Measurements from ENCODE around the gene PPM1L. TPM values are rescaled to one million over a fixed set of nuclear protein-coding genes. Genes with fewer than 3 reads are reported as not detected.

Gene PPM1L
- total RNA-seq, 4 donors from 2014 or later = 31.5 to 40.2 (median 34.0) TPM

- no peak for DNase-seq (ENCODE audit: low spot score in 2 of 2)
- TF ChIP-seq EP300 (IDR thresholded peaks at IDR 0.05) (no peak), POLR2A (IDR thresholded peaks at IDR 0.05) (no peak), POLR2AphosphoS5 (IDR thresholded peaks at IDR 0.05) (no peak)
- TF ChIP-seq, protein P1, sequence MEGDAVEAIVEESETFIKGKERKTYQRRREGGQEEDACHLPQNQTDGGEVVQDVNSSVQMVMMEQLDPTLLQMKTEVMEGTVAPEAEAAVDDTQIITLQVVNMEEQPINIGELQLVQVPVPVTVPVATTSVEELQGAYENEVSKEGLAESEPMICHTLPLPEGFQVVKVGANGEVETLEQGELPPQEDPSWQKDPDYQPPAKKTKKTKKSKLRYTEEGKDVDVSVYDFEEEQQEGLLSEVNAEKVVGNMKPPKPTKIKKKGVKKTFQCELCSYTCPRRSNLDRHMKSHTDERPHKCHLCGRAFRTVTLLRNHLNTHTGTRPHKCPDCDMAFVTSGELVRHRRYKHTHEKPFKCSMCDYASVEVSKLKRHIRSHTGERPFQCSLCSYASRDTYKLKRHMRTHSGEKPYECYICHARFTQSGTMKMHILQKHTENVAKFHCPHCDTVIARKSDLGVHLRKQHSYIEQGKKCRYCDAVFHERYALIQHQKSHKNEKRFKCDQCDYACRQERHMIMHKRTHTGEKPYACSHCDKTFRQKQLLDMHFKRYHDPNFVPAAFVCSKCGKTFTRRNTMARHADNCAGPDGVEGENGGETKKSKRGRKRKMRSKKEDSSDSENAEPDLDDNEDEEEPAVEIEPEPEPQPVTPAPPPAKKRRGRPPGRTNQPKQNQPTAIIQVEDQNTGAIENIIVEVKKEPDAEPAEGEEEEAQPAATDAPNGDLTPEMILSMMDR (IDR thresholded peaks at IDR 0.05) = no peak
- no peaks in the 10 kb centered on the region for H3K9me3 ChIP-seq
- no peak overlapping the region for H3K4me3 ChIP-seq
- WGBS = 83% methylated on average over 3 of the region's 3 CpGs
- no peaks in the 10 kb centered on the region for H3K27me3 ChIP-seq
- H3K4me1 ChIP-seq = no peaks in the 10 kb centered on the region
- no peak overlapping the region for H3K27ac ChIP-seq
- H3K36me3 ChIP-seq = no peaks in the 10 kb centered on the region
These were observed 160.4 kb downstream of the PPM1L start for GRCh38 chr3:160916472-160916871.

DNA sequence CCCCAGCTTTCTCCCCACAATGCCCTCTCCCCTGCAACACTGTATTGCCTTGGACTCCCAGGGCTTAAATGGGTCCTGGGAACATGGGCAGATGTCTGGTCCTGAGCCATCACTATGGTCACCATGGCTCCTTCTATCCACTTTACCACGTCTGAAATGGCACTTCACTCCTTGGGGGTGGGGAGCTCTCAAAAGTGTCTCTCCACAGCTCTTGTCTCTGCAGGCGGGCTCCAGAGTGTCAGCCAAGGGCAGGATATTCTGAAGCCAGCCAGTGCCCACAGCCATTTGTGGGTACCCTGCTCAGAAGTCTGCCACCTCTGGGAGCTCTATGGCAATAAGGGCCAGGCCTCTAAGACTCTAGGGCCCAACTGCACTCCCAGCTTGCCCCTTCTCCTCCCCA lies 163.9 kb downstream of the PPM1L start:
- Histone ChIP-seq H3K27me3 (no peaks in the 10 kb centered on the region), H3K4me1 (no peaks in the 10 kb centered on the region), H3K9me3 (no peaks in the 10 kb centered on the region), H3K4me3 (no peak overlapping the region), H3K36me3 (no peaks in the 10 kb centered on the region), H3K27ac (no peak overlapping the region)
- TF ChIP-seq POLR2AphosphoS5 (IDR thresholded peaks at IDR 0.05) = no peak
- TF ChIP-seq POLR2A (IDR thresholded peaks at IDR 0.05) = no peak
- TF ChIP-seq EP300 (IDR thresholded peaks at IDR 0.05) = no peak
- TF ChIP-seq, protein P1 (IDR thresholded peaks at IDR 0.05) = no peak
- no peak for DNase-seq (ENCODE audit: low spot score in 2 of 2)
- 95% methylated on average over 2 of the region's 2 CpGs for WGBS

GRCh38 chr3:160921020-160921635 lies 165.1 kb downstream of the PPM1L start:
- Histone ChIP-seq H3K4me3 (no peak overlapping the region), H3K9me3 (no peaks in the 10 kb centered on the region), H3K36me3 (no peaks in the 10 kb centered on the region), H3K27ac (no peak overlapping the region), H3K4me1 (no peaks in the 10 kb centered on the region), H3K27me3 (no peaks in the 10 kb centered on the region)
- TF ChIP-seq EP300 (IDR thresholded peaks at IDR 0.05) = no peak
- TF ChIP-seq, protein P1 (IDR thresholded peaks at IDR 0.05) = peak; percentile 39 to 61
- TF ChIP-seq POLR2AphosphoS5 (IDR thresholded peaks at IDR 0.05) = no peak
- no peak for TF ChIP-seq POLR2A (IDR thresholded peaks at IDR 0.05)
- 46% methylated on average over 4 of the region's 4 CpGs for WGBS
- DNase-seq (ENCODE audit: low spot score in 2 of 2) = no peak

GRCh38 chr3:160924776-160925175 lies 168.7 kb downstream of the PPM1L start:
- WGBS = 82% methylated on average over 1 of the region's 1 CpG
- no peak overlapping the region for H3K27ac ChIP-seq
- no peaks in the 10 kb centered on the region for H3K36me3 ChIP-seq
- H3K4me3 ChIP-seq = no peak overlapping the region
- no peaks in the 10 kb centered on the region for H3K27me3 ChIP-seq
- TF ChIP-seq EP300 (IDR thresholded peaks at IDR 0.05) (no peak), POLR2A (IDR thresholded peaks at IDR 0.05) (no peak), POLR2AphosphoS5 (IDR thresholded peaks at IDR 0.05) (no peak)
- TF ChIP-seq, protein P1 (IDR thresholded peaks at IDR 0.05) = no peak
- DNase-seq (ENCODE audit: low spot score in 2 of 2) = no peak
- H3K4me1 ChIP-seq = peaks cover 6% of the 10 kb centered on the region
- H3K9me3 ChIP-seq = no peaks in the 10 kb centered on the region

GRCh38 chr3:160927620-160928019 lies 171.6 kb downstream of the PPM1L start:
- Histone ChIP-seq H3K27ac (no peak overlapping the region), H3K9me3 (no peaks in the 10 kb centered on the region), H3K4me3 (no peak overlapping the region), H3K36me3 (no peaks in the 10 kb centered on the region), H3K27me3 (no peaks in the 10 kb centered on the region), H3K4me1 (peaks cover 10% of the 10 kb centered on the region)
- TF ChIP-seq, protein P1 (IDR thresholded peaks at IDR 0.05) = no peak
- TF ChIP-seq EP300 (IDR thresholded peaks at IDR 0.05) = no peak
- TF ChIP-seq POLR2A (IDR thresholded peaks at IDR 0.05) = no peak
- TF ChIP-seq POLR2AphosphoS5 (IDR thresholded peaks at IDR 0.05) = no peak
- no peak for DNase-seq (ENCODE audit: low spot score in 2 of 2)
- WGBS = 95% methylated on average over 10 of the region's 10 CpGs

Data from suprapubic skin (tissue), 4 donors.